IMR-90 (cell line): Measurements from ENCODE around the gene MYRFL. TPM values are rescaled to one million over a fixed set of nuclear protein-coding genes. Genes with fewer than 3 reads are reported as not detected.

Experiments
- ATAC-seq: fragments of 200-7000 bp; cut with Tn5 transposase; 2 replicates; pipeline ENCODE4 v1.9.1; 2020; ENCODE audit warnings: low read depth, mild to moderate bottlenecking, moderate library complexity
- BruUV-seq: library from RNA; stranded (reverse); fragments of 400-500 nt; replicated peaks from 2 replicates; lab custom pipeline; 2021; lab: Mats Ljungman, UMichigan
- CTCF ChIA-PET: fragments of 300-600 bp; formaldehyde crosslinking; extraction: SDS; loops from one replicate; lab custom pipeline; 2021; ENCODE audit warnings: antibody characterized with exemption; lab: Yijun Ruan, JAX
- POLR2A ChIA-PET: fragments of 300-600 bp; sonication (Branson Sonifier 250); formaldehyde crosslinking; loops from one replicate; lab custom pipeline; 2022; ENCODE audit warnings: antibody characterized with exemption; ENCODE audit not compliant: unreplicated experiment; lab: Charles Lee
- DNase-seq: peaks from one replicate; pipeline ENCODE4 v3.0.0; 2013
- H2AFZ ChIP-seq: replicated peaks from 2 replicates; pipeline ENCODE3; 2013; ENCODE audit warnings: low read length, mild to moderate bottlenecking; ENCODE audit not compliant: poor library complexity
- H2AK5ac ChIP-seq: 2 replicates; pipeline ENCODE4 v1.6.1; 2013; ENCODE audit warnings: low read depth, low read length, inconsistent platforms
- H2AK9ac ChIP-seq: replicated peaks from 2 replicates; pipeline ENCODE3; 2013; ENCODE audit warnings: mild to moderate bottlenecking, low read depth, low read length, moderate library complexity; ENCODE audit not compliant: poor library complexity
- H2BK120ac ChIP-seq: 2 replicates; pipeline ENCODE4 v1.6.1; 2013; ENCODE audit warnings: low read depth, low read length, inconsistent platforms
- H2BK15ac ChIP-seq: 3 replicates; pipeline ENCODE4 v1.6.1; 2013; ENCODE audit warnings: low read depth, low read length, inconsistent platforms
- H2BK20ac ChIP-seq: 2 replicates; pipeline ENCODE4 v1.6.1; 2013; ENCODE audit warnings: low read depth, mild to moderate bottlenecking, inconsistent platforms, low read length, moderate library complexity
- H2BK5ac ChIP-seq: 2 replicates; pipeline ENCODE4 v1.6.1; 2013; ENCODE audit warnings: mild to moderate bottlenecking, low read depth, low read length, inconsistent platforms; ENCODE audit not compliant: poor library complexity, severe bottlenecking
- H3K14ac ChIP-seq: replicated peaks from 2 replicates; pipeline ENCODE4 v1.6.1; 2013; ENCODE audit warnings: low read depth, low read length, inconsistent platforms
- H3K18ac ChIP-seq: 2 replicates; pipeline ENCODE4 v1.6.1; 2013; ENCODE audit warnings: low read depth, low read length, control low read depth
- H3K23ac ChIP-seq: 2 replicates; pipeline ENCODE4 v1.6.1; 2013; ENCODE audit warnings: low read depth, low read length, inconsistent platforms
- H3K27ac ChIP-seq: 2 replicates; pipeline ENCODE4 v1.5.1; 2013; ENCODE audit warnings: mild to moderate bottlenecking, control low read depth, low read length; ENCODE audit not compliant: insufficient read depth
- H3K27me3 ChIP-seq: 2 replicates; pipeline ENCODE4 v1.6.1; 2013; ENCODE audit warnings: low read length; ENCODE audit not compliant: control insufficient read depth, insufficient read depth
- H3K36me3 ChIP-seq: 2 replicates; pipeline ENCODE4 v1.6.1; 2013; ENCODE audit warnings: low read length, mixed read lengths; ENCODE audit not compliant: control insufficient read depth, insufficient read depth
- H3K4ac ChIP-seq: 2 replicates; pipeline ENCODE4 v1.6.1; 2013; ENCODE audit warnings: low read depth, low read length, inconsistent platforms
- H3K4me1 ChIP-seq: 2 replicates; pipeline ENCODE4 v1.6.1; 2013; ENCODE audit warnings: low read length, mixed read lengths; ENCODE audit not compliant: control insufficient read depth, insufficient read depth
- H3K4me2 ChIP-seq: 2 replicates; pipeline ENCODE4 v1.6.1; 2013; ENCODE audit warnings: low read depth, mild to moderate bottlenecking, control low read depth, low read length, moderate library complexity
- H3K4me3 ChIP-seq: 2 replicates; pipeline ENCODE4 v1.5.1; 2013; ENCODE audit warnings: low read depth, mild to moderate bottlenecking, control low read depth, low read length, moderate library complexity; ENCODE audit not compliant: insufficient read depth
- H3K56ac ChIP-seq: 2 replicates; pipeline ENCODE4 v1.6.1; 2013; ENCODE audit warnings: low read length, inconsistent platforms; ENCODE audit not compliant: insufficient read depth; ENCODE audit errors: extremely low read depth
- H3K79me1 ChIP-seq, 2 experiments: 2 replicates each; pipeline ENCODE4 v1.6.1; 2013; ENCODE audit warnings: low read length in 2 of 2, inconsistent platforms in 1 of 2, low read depth in 1 of 2
- H3K9ac ChIP-seq: 2 replicates; pipeline ENCODE4 v1.6.1; 2013; ENCODE audit warnings: low read depth, low read length, control low read depth
- H3K9me1 ChIP-seq: 2 replicates; pipeline ENCODE4 v1.6.1; 2013; ENCODE audit warnings: low read length, inconsistent platforms; ENCODE audit not compliant: insufficient read depth
- H3K9me3 ChIP-seq: 2 replicates; pipeline ENCODE4 v1.6.1; 2013; ENCODE audit warnings: low read length; ENCODE audit not compliant: control insufficient read depth, insufficient read depth
- H4K20me1 ChIP-seq: 2 replicates; pipeline ENCODE4 v1.6.1; 2013; ENCODE audit warnings: low read length, inconsistent platforms; ENCODE audit not compliant: insufficient read depth
- H4K5ac ChIP-seq: 2 replicates; pipeline ENCODE4 v1.6.1; 2013; ENCODE audit warnings: mild to moderate bottlenecking, low read depth, low read length, control low read depth
- H4K8ac ChIP-seq, 2 experiments: 2 replicates each; pipeline ENCODE4 v1.6.1; 2013; ENCODE audit warnings: low read depth in 2 of 2, low read length in 2 of 2, control low read depth in 1 of 2, inconsistent platforms in 1 of 2
- H4K91ac ChIP-seq: 2 replicates; pipeline ENCODE4 v1.6.1; 2013; ENCODE audit warnings: low read depth, low read length, inconsistent platforms; ENCODE audit not compliant: insufficient read depth
- CHD1 ChIP-seq: IDR thresholded peaks from 2 replicates; pipeline ENCODE4 v1.6.1; 2012; ENCODE audit warnings: low read depth, low read length, improper control_type of control experiment
- POLR2A ChIP-seq: IDR thresholded peaks from 2 replicates; pipeline ENCODE4 v1.6.1; 2012; ENCODE audit warnings: mild to moderate bottlenecking, low read depth, low read length
- dilution Hi-C: fragments of 300-500 bp; cut with HindIII; formaldehyde crosslinking; loops from one replicate; pipeline ENCODE4 v1.14.3; 2018; ENCODE audit warnings: low sequenced_read_pairs; ENCODE audit not compliant: unreplicated experiment
- in situ Hi-C: fragments of 300-500 bp; cut with MboI; formaldehyde crosslinking; loops from 3 replicates; pipeline ENCODE4 v1.14.3; 2019; ENCODE audit warnings: low sequenced_read_pairs, inconsistent platforms, mixed read lengths
- intact Hi-C: fragments of 100-400 bp; cut with micrococcal nuclease; formaldehyde crosslinking; loops from 2 replicates; pipeline ENCODE4 v1.10.0; 2022
- polyA plus RNA-seq, 3 experiments: library from polyadenylated mRNA; depleted of rRNA; stranded (reverse); fragments of >200 nt; gene quantifications; 2 replicates each; pipeline ENCODE4 v1.2.3, GENCODE V29; 2012; ENCODE audit warnings: low replicate concordance in 1 of 3
- total RNA-seq: library from RNA; depleted of rRNA; stranded (reverse); fragments of >200 nt; gene quantifications from 2 replicates; pipeline ENCODE4 v1.2.3, GENCODE V29; 2012

The MYRFL gene
- total and polyA plus RNA-seq, 2 of the 4 experiments (the other 2 are of a cell fraction), result not detected

DNA sequence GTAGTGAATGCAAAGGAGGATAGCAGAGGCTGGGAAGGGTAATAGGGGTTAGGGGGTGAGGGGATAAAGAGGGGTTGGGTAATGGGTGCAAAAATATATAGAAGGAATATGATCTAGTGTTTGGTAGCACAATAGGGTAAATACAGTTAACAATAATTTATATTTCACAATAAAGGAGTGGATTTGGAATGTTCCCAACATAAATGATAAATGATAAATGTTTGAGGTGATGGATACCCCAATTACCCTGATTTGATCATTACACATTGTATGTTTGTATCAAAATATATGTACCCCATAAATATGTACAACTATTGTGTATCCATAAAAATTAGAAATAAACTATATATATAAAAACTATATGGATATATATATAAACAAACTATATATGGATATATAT, 999 bp upstream of the MYRFL start:
- in situ Hi-C loops, result no loop called here
- dilution Hi-C loops, result no loop called here
- Histone ChIP-seq H3K4me2 (no peak overlapping the region), H2BK5ac (no peak overlapping the region), H2BK120ac (no peak overlapping the region), H4K91ac (no peak overlapping the region), H3K9ac (no peak overlapping the region), H3K36me3 (no peaks in the 10 kb centered on the region), H3K18ac (no peak overlapping the region), H3K14ac (no peak overlapping the region), H2BK20ac (no peak overlapping the region), H2AK5ac (no peak overlapping the region), H2AK9ac (no peak overlapping the region), H3K56ac (no peak overlapping the region), H3K9me3 (no peaks in the 10 kb centered on the region), H3K4me3 (no peak overlapping the region), H2BK15ac (no peak overlapping the region), H3K27ac (no peak overlapping the region), H3K4ac (no peak overlapping the region), H3K9me1 (no peaks in the 10 kb centered on the region), H4K20me1 (no peaks in the 10 kb centered on the region), H3K4me1 (peaks cover 3% of the 10 kb centered on the region; the same call in 1 of the 2 replicates), H2AFZ (no peak overlapping the region), H3K79me1 (no peaks in the 10 kb centered on the region), H3K23ac (no peak overlapping the region), H4K5ac (no peak overlapping the region), H3K27me3 (no peaks in the 10 kb centered on the region; the same call in 1 of the 2 replicates), H4K8ac (no peak overlapping the region)
- BruUV-seq, result no TSS peak
- TF ChIP-seq POLR2A (no peak), CHD1 (no peak)
- CTCF ChIA-PET, result no interaction called here
- DNase-seq (no peak), ATAC-seq (no peak)
- intact Hi-C loops, result no loop called here
- POLR2A ChIA-PET, result no interaction called here
